Right cardiac atrium (tissue), 5 donors: ENCODE measurements around the gene NODAL. TPM values are rescaled to one million over a fixed set of nuclear protein-coding genes. Genes with fewer than 3 reads are reported as not detected.

Experiments
- ATAC-seq, 2 donors: fragments of 200-7000 bp; cut with Tn5 transposase; one replicate each; pipeline versions ENCODE4 v1.8.0 to v1.9.1; 2020; ENCODE audit warnings: moderate library complexity in 2 of 2, mild to moderate bottlenecking in 1 of 2
- DNase-seq, 3 donors: peaks; one replicate each; pipeline ENCODE4 v3.0.0-alpha.2; 2020
- H3K27ac ChIP-seq: one replicate; pipeline ENCODE4 v1.5.1; 2013; ENCODE audit warnings: mild to moderate bottlenecking, low read length, control low read depth, moderate library complexity
- H3K27me3 ChIP-seq: one replicate; pipeline ENCODE4 v1.6.1; 2013; ENCODE audit not compliant: control insufficient read depth, insufficient read depth
- H3K4me1 ChIP-seq: one replicate; pipeline ENCODE4 v1.6.1; 2013; ENCODE audit warnings: low read length; ENCODE audit not compliant: control insufficient read depth, insufficient read depth
- H3K4me3 ChIP-seq: one replicate; pipeline ENCODE4 v1.5.1; 2013; ENCODE audit warnings: low read length, control low read depth
- H3K9me3 ChIP-seq: one replicate; pipeline ENCODE4 v1.6.1; 2013; ENCODE audit warnings: low read length; ENCODE audit not compliant: control insufficient read depth
- WGBS: extraction: QIAGEN DNeasy Blood & Tissue Kit; methylation state at CpG from one replicate; pipeline ENCODE4 v1.1.7; 2013; 5-methylcytosine and 5-hydroxymethylcytosine counted together
- intact Hi-C, 4 donors: fragments of 100-400 bp; cut with DNase I; formaldehyde crosslinking; loops; one replicate each; pipeline versions ENCODE4 v1.11.0 to v1.14.0; 2022 to 2023
- polyA plus RNA-seq: library from polyadenylated mRNA; stranded (reverse); fragments of 200-250 nt; gene quantifications from one replicate; pipeline ENCODE4 v1.2.3, GENCODE V29; 2013
- total RNA-seq, 4 donors: library from RNA; stranded (reverse); fragmentation: NEBNext Ultra II Directional; extraction: Animal tissue kit (Norgen Biotek cat#: 25700); gene quantifications; one replicate each; pipeline ENCODE4 v1.2.1, GENCODE V29; 2021
- donor health status: healthy with polysubstance abuse.
- donor health status: DM: no; HTN: yes; CAD: no.
- donor health status: DM: no; HTN: no; CAD: no.
- donor health status: DM: no; HTN: yes; CAD: no; lungs with severe emphysema.
- donor health status: DM: yes; HTN: yes; CAD: no.

The NODAL gene
- total and polyA plus RNA-seq, 5 donors = not detected

DNA sequence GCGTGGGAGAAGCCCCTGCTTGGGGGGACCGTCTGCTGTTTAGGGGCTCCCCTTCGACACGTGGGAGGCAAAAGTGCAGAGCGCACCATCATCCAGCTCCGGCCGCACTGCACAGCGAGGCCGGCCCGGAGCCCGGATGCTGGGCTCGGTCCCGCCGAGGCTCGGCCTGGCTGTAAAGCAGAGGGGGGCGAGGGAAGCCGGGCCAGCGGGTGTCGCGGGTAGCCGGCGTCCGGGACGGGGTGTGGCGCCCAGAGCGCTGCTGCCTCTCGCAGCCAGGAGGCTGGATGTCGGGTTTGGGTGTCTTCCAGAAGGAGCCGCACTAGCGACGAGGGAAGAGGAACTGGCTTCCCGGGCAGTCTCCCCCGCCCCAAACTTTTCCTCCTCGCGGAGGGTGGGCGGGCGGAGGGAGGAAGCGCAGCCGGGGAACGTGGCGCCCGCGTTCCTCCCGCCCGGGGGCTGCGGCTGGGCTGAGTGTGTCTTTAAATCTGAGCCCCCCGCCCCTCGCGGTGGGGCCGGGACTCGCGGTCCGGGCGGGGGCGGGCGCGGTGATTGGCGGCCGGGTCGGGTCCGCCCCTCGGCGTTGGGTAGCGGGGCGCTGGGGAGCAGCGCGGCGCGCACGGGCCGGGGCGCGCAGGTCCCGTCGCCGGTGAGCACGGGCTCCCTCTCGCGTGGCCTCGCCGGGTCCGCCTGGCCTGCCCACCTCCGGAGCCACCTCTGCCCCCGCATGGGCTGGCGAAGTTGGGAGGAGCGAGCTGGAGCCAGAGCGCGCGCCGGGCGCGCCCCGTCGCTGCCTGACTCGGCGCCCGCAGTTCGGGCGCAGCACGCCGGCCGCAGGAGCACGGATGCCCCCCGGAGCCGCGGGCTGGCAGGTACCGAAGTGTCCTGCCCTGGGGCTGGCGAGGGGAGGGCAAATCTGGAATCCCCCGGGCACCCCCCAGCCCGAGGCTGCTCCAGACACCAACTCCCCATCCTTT is 37.0 kb upstream of the NODAL start, which contains the start of gene PALD1:
Gene PALD1 (plus strand): TSS at position 577 of the 974 bp plus-strand sequence. CDS start 47,185 bp downstream, outside the sequence.
- intact Hi-C loops = no loop called here
- no peaks in the 10 kb centered on the region for H3K27me3 ChIP-seq
- WGBS = under 1% methylated on average over 110 of the region's 110 CpGs
- peaks cover 18% of the 10 kb centered on the region for H3K4me1 ChIP-seq
- peak within 1 kb of the TSS; percentile 70 for H3K4me3 ChIP-seq
- H3K9me3 ChIP-seq = no peaks in the 10 kb centered on the region
- peak; percentile 85 to 93 (median 93) for DNase-seq
- H3K27ac ChIP-seq = peak within 1 kb of the TSS; percentile 9
- peak; percentile 75 to 81 for ATAC-seq

DNA sequence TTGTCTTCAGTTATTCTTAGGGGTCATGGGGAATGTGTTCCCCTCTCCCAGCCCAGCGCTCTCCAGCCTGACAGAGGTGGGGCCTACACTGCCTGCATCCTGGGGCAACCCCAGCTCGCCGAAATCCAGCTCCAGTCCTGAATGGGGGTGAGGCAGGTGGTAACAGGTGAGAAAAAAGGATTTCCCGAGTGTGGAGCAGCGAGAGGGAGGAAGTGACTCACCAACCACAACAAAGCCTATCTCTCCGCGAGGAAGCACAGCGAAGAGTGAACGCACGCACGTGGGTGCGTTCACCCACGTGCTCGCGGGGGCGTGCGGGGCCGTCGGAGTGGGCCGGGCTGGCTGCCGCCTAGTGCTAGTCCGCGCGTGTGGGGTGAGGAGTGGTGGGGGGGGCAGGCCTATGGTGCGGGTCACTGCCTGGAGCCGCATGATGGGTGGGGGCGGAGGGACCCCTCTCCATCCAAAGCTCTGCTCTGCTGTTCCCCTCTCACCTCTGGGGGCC is 36.2 kb upstream of the NODAL start:
- H3K4me3 ChIP-seq = peak overlapping the region; percentile 70
- no peaks in the 10 kb centered on the region for H3K27me3 ChIP-seq
- H3K27ac ChIP-seq = no peak overlapping the region
- peak; percentile 1 to 44 for ATAC-seq
- H3K4me1 ChIP-seq = peaks cover 14% of the 10 kb centered on the region
- WGBS = 15% methylated on average over 27 of the region's 27 CpGs
- peak in 2 of 3 donors; percentile 66 to 76 for DNase-seq
- H3K9me3 ChIP-seq = no peaks in the 10 kb centered on the region
- intact Hi-C loops = no loop called here

DNA sequence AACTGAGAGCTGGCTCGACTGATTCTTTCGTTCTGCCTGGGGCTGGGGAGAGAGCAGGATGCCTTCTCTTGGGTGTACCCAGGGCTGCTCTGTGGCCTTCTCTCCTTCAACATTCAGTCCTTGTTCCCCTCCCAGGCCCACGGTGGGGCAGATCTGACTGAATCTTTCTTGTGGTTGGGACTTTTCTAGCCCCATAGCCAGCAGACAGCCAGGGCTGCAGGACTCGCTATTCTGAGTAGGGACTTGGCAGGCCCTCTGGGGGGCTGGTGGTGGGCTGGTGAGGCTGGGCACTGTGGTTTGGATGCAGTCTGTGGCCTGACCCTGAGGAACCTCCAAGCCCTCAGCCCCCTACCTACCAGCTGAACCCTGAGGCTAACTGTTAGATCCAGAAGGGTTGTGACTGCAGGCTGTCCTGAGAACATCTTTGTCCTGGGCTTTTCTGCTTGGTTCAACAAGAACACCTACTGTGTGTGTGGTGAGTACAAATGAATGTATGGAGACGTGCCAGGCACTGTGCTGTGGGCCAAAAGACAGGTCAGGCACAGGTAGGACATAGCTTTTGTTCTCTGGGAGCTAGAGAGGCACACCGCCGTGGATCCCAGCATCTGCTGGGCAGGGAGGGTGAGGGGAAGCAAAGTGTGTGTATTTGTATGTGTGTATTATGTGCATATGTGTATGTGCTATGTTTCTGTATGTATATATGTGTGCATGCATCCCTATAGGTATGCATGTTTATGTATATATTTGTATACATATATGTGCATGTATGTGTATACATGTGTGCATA is 35.0 kb upstream of the NODAL start:
- DNase-seq = no peak
- ATAC-seq = no peak
- H3K27me3 ChIP-seq = no peaks in the 10 kb centered on the region
- H3K4me1 ChIP-seq = peaks cover 5% of the 10 kb centered on the region
- H3K27ac ChIP-seq = no peak overlapping the region
- 70% methylated on average over 7 of the region's 7 CpGs for WGBS
- H3K4me3 ChIP-seq = no peak overlapping the region
- intact Hi-C loops = no loop called here
- no peaks in the 10 kb centered on the region for H3K9me3 ChIP-seq

DNA sequence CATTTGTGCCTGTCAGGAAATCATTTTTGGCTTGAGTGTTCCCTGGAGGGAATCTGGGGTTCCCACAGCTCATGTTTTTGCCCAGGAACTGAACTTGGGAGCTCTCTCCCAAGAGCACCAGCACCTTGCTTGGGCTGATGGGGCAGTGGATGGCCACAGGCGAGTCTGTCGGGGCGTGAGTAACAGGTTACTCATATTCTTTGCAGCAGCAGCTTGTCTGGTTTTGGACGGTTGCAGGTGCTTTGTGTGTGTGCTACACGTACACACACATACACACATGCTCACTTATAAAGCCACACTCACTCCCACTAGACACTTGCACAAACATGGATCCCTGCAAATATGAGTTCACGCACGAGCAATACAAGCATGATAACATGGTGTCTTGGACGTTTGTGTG is 34.2 kb upstream of the NODAL start:
- Histone ChIP-seq H3K4me3 (no peak overlapping the region), H3K4me1 (peaks cover 4% of the 10 kb centered on the region), H3K9me3 (no peaks in the 10 kb centered on the region), H3K27ac (no peak overlapping the region), H3K27me3 (no peaks in the 10 kb centered on the region)
- DNase-seq = no peak
- intact Hi-C loops = no loop called here
- no peak for ATAC-seq
- 91% methylated on average over 8 of the region's 8 CpGs for WGBS

DNA sequence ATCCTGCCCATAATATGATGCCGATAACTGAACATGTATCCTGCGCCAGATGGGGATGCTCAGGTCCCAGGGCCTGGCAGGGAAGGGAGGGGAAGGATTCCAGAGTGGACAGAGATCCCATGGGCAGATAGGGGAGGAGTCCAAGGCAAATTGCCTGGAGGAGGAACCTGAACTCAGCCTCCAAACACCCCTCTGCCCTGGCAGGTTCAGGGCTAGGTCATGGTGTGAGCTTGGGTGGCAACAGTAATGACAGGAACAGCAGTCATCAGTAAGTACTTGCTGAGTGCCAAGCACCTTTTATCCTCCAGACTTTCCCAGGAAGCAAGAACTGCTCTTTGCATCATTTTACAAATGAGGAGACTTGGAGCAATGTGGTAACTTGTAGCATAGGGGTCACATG is 33.3 kb upstream of the NODAL start:
- H3K27ac ChIP-seq = no peak overlapping the region
- DNase-seq (no peak), ATAC-seq (no peak)
- H3K4me1 ChIP-seq = no peaks in the 10 kb centered on the region
- no peak overlapping the region for H3K4me3 ChIP-seq
- no peaks in the 10 kb centered on the region for H3K27me3 ChIP-seq
- WGBS = 91% methylated on average over 2 of the region's 2 CpGs
- no peaks in the 10 kb centered on the region for H3K9me3 ChIP-seq
- intact Hi-C loops = no loop called here

DNA sequence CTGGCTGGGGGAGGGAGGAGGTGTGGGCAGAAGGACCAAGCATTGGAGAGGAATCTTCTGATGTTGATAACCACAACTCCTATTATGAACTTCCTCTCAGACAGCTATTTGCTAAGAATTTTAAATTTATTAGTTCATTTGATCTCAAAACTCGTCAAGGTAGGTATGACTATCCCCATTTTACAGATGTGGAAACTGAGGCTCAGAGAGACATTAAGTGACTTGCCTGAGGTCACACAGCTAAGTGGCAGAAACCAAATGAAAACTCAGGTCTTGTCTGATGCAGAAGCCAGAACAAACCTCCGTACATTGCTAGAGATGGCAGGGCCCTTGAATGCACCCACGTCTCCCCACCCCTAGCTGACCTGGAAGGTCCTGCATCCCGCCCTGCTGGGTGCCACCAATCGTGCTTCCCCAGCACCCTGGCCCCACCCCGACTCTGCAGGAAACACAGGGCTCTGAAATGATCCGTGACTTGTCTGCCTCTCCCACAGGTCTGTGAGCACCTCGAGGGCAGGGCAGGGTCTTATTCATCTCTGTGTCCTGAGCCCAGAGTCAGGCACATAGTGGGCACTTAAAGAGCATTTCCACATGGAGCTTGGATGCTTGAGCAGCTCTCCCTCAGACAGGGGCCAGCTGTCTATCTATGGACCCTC is 31.4 kb upstream of the NODAL start:
- DNase-seq (no peak), ATAC-seq (no peak)
- Histone ChIP-seq H3K9me3 (no peaks in the 10 kb centered on the region), H3K4me1 (no peaks in the 10 kb centered on the region), H3K27ac (no peak overlapping the region), H3K27me3 (no peaks in the 10 kb centered on the region), H3K4me3 (no peak overlapping the region)
- WGBS = 87% methylated on average over 8 of the region's 8 CpGs
- intact Hi-C loops = no loop called here

DNA sequence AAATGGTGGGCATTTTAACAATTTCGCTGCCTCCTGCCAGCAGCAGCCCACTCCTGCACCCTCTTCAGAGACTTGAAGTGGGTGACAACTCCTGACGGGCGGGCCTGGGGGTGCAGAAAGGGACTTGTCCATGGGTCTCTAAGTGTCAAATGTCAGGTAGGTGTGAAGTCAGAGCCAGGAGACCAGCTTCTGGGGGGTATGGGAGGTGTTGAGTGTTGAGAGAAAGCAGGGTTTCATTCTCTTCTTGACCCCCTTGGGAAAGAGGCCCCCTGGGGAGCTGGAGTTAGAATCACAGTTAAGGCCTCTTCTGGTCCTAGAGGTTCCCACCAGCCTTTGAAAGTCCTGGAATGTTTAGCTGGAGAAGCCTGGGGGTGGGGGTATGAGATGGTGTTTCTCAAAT is 25.5 kb upstream of the NODAL start:
- DNase-seq (no peak), ATAC-seq (no peak)
- Histone ChIP-seq H3K4me3 (no peak overlapping the region), H3K27ac (no peak overlapping the region), H3K27me3 (no peaks in the 10 kb centered on the region), H3K4me1 (peaks cover 4% of the 10 kb centered on the region), H3K9me3 (no peaks in the 10 kb centered on the region)
- 74% methylated on average over 3 of the region's 3 CpGs for WGBS
- intact Hi-C loops = loop anchor here in 3 of 4 donors (5.0 to 10.0 kb wide), 2 partner anchors 70 to 288 kb away; no protein-coding TSS in a partner anchor

DNA sequence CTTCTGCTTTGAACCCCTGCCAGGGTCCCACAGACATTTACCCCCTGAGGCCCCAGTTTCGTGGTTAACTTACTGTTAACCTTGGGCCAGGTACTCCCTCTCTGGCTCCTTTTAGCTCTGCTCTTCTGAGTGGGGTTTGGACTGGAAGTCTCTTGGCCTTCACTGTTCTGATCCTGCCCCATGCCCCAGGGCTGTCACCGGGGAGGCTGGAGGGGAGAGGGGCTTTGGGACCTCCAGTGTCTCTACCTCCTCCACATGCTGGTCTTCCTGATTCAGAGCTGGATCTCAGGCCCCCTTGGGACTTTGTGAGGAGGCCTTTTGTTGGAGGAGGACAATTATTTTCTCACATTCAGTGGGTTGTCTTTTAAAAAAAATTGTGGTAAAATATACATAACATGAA is 24.4 kb upstream of the NODAL start:
- peaks cover 4% of the 10 kb centered on the region for H3K4me1 ChIP-seq
- ATAC-seq = no peak
- no peak overlapping the region for H3K27ac ChIP-seq
- no peak overlapping the region for H3K4me3 ChIP-seq
- no peak for DNase-seq
- H3K27me3 ChIP-seq = no peaks in the 10 kb centered on the region
- no peaks in the 10 kb centered on the region for H3K9me3 ChIP-seq
- WGBS = 89% methylated on average over 2 of the region's 2 CpGs
- intact Hi-C loops = loop anchor here in 3 of 4 donors (5.0 to 10.0 kb wide), 2 partner anchors 71 to 289 kb away; no protein-coding TSS in a partner anchor

DNA sequence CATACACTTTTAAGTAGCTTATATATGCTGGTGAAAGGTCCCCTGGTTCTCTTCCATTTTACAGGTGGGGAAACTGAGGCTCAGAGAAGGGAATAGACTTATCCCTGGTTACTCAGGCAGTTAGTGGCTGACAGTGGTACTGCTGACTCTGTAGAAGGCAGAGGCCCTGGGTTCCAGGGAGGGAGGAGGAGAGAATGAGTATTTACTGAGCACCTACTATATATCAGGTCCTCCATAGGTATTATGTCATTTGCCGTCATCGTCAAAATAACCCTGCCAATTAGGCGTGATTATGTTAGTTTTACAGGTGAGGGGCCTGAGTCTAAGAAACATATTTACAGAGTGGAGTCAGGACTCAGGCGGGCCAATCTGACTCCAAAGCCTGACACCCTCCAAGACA is 23.8 kb upstream of the NODAL start:
- no peaks in the 10 kb centered on the region for H3K27me3 ChIP-seq
- ATAC-seq (no peak), DNase-seq (no peak)
- H3K4me3 ChIP-seq = no peak overlapping the region
- H3K9me3 ChIP-seq = no peaks in the 10 kb centered on the region
- 96% methylated on average over 4 of the region's 4 CpGs for WGBS
- intact Hi-C loops = loop anchor here in 3 of 4 donors (5.0 to 10.0 kb wide), 2 partner anchors 72 to 290 kb away; no protein-coding TSS in a partner anchor
- peaks cover 4% of the 10 kb centered on the region for H3K4me1 ChIP-seq
- H3K27ac ChIP-seq = no peak overlapping the region

DNA sequence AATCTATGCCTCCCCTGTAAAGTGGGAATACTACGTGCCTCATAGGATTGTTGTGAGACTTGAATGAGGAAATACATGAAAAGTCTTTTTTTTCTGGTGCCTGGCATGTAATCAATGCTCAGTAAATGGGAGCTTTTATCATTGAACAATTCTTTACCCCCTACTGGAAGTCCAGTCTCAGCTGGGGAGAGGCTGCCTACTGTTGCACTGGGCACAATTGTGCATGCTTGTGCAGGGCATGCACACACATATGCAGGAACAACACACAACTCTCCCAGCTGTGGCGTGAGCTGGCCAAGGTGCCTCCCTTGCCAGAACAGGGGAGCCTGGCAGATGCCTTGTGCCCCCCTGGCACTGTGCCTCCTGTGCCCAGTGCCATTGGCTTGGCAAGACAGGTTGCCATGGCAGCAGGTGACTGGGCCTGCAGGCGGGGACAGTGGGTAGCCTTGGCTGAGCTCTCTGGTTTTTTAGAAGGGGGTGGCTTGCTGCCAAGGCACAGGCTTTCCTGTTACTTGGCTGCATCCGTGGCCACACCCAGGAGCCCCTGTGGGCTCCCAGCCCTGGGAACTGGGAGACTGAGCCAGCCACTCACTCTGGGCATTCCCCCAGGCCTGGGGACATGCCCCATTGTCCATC is 21.0 kb upstream of the NODAL start:
- peaks cover 7% of the 10 kb centered on the region for H3K4me1 ChIP-seq
- no peak overlapping the region for H3K27ac ChIP-seq

More for the DNA sequence above, 21.0 kb upstream of the NODAL start:
- Histone ChIP-seq H3K27me3 (no peaks in the 10 kb centered on the region), H3K4me3 (no peak overlapping the region), H3K9me3 (no peaks in the 10 kb centered on the region)
- 11% methylated on average over 4 of the region's 4 CpGs for WGBS
- ATAC-seq = peak; percentile 66 to 79
- intact Hi-C loops = loop anchor here in 3 of 4 donors (5.0 to 10.0 kb wide), 3 partner anchors 80 to 295 kb away; no protein-coding TSS in a partner anchor
- DNase-seq = peak; percentile 88 to 95 (median 91)
